LHCN-M2 (cell line): ENCODE measurements around the gene PGR. TPM values are rescaled to one million over a fixed set of nuclear protein-coding genes. Genes with fewer than 3 reads are reported as not detected.

Source experiments
- DNase-seq: peaks from one replicate; pipeline ENCODE4 v3.0.0-alpha.2; 2012; ENCODE audit warnings: low read depth
- polyA plus RNA-seq: library from polyadenylated mRNA; unstranded; fragments of >200 nt; gene quantifications from one replicate; pipeline ENCODE4 v1.2.1, GENCODE V29; 2012; ENCODE audit warnings: missing spikeins
- total RNA-seq: library from RNA; depleted of rRNA; stranded (reverse); fragments of >200 nt; gene quantifications from 2 replicates; pipeline ENCODE4 v1.2.3, GENCODE V29; 2014; rRNA removed

PGR gene
- total RNA-seq = not detected in 2 replicates
- not detected for polyA plus RNA-seq

GRCh38 chr11:101129203-101129943, at the start of gene PGR:
PGR (minus strand) TSS chr11:101129813; CDS start chr11:101129070, 743 bp downstream.
- DNase-seq = no peak

GRCh38 chr11:101176381-101176780, 46.8 kb upstream of the PGR start:
- no peak for DNase-seq

DNA sequence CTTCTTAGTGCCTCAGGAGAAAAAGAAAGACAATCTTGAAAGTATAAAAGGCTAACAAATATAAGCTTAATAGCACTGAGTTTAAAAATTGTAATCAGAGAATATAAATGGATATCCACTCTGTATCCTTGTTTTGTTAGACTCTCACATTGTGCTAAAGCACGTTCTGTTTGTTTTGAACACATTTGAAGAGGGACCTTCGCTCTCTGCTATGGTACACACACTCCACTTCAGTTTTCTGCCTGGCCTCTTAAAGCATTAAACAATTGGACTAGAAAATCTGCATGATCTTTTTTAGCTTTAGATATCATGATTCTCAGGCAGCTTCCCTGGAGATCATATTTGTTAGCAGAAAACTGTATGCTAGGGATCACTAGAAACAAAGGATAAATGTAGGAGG, 40.3 kb upstream of the PGR start:
- no peak for DNase-seq

- DNase-seq = no peak
Measured at GRCh38 chr11:101166038-101166437, 36.4 kb upstream of the PGR start.

GRCh38 chr11:101158119-101158518, 28.5 kb upstream of the PGR start:
- no peak for DNase-seq

DNA sequence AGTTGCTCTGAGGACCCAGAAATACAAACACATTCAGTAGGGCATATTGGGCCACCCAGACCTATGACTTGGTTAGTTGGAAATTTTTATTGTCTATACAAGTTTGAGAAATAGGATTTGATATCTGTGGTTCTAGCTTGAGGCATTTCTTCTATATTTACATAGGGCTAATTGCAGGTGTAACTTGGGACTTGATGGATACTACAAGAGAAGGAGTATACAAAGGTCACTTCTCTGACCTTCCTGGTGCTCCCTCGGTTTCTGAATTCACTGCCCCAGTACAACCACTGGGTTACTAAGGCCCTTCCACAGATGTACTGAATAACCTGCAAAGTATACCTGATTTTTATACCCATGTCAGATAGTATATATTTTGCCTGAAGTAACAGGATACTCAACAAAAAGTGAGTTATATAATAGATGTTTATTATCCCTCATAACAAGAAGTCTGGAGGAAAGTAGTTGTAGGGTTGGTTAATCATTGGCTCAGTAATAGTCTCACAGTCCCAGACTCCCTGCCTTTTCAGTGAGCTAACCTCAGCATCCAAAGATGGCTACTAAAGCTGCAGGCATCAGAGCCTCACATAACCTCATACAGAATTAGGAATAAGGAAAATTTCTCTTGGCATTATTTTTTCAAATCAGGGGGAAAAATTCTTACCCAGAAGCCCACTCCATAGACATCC, 8.8 kb upstream of the PGR start:
- no peak for DNase-seq

DNA sequence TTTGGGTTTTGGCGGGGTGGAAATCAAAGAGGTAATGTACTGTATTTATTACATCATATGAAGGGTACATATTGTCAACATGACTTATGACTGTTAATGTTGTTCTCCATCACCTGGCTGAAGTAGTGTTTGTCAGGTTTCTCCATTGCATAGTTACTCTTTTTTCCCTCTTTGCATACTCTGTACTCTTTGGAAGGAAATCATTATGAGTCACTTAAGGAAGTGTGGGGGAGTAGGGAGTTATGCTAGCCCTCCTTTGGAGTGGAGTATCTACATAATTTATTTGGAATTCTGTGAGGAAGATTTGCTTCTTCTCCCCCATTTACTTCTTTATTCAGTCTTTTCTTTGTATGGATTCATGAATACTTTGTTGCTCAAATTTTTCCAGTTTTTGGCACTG, 3.6 kb upstream of the PGR start:
- DNase-seq = no peak

GRCh38 chr11:101128571-101129202, 926 bp downstream of the PGR start:
- no peak for DNase-seq

DNA sequence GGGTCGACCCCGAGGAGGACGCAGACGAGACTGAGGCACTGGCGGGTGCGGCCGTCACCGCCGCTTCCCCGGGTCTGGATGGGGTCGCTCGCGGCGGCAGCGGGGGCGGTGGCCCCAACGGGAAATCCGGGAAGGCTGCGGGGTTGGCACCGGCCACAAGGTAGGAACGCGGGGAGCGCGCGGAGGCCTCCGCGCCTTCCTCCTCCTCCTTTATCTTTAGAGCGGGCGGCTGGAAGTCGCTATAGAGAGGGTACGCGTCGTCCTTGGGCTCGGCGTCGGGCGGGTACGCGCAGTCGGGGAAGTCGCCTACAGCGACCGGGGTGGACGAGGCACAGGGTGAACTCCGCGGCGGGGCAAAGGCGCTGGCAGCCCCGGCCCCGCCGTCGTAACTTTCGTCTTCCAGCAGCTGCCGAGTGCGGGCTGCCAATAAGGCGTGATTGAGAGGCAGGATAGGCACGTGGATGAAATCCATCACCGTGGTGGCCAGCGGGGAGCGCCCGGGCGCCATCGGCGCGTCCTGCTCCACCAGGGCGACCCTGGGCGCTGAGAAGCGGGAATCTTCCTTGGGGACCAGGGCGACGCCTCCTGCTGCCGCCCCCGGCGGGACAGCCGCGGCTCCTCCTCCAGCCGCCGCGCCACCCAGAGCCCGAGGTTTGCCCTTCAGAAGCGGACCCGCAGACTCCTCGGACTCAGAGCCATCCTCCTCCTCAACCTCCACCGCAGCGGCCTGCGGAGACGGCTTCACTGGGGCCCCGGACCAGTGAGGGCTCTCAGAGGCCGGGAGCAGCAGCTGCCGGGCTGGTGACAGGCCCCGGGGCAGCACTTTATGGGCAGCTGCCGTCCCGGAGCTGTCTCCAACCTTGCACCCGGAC, 1.7 kb downstream of the PGR start:
- no peak for DNase-seq

- DNase-seq = no peak
Measured at GRCh38 chr11:101127197-101127698, 2.4 kb downstream of the PGR start.

DNA sequence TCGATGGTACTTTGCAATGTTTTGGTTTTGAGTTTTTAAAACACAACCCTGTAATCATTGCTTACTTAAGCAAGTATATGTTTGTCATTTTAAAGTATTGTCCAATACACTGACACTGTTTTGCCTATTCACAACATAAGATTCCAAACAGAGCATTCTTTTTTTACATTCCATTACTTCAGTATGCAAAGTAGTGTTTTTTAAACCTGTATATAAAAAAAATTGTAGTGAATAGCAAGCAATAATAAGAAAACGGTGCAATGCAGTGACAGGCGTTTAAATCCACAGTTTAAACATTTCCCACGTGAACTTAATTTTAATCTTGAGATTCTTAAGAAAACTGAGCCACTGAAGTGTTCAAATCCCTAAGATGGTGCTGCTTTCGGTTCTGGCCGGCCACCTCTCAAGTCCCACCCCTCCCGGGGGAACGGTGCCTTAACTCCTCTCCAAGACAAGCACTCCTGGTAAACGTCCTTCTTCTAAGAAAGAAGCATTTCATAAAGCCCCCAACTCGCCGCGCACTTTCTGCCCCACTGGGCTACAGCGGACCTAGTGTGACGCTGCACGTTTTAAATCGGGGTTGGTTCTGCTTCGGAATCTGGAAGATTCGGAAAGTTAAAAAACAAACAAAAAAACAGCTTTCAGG, 2.9 kb downstream of the PGR start:
- no peak for DNase-seq

GRCh38 chr11:101115671-101116160, 13.9 kb downstream of the PGR start:
- no peak for DNase-seq

- DNase-seq = no peak
Measured at GRCh38 chr11:101113540-101113939, 16.1 kb downstream of the PGR start.

- no peak for DNase-seq
Measured at GRCh38 chr11:101104716-101105115, 24.9 kb downstream of the PGR start.

GRCh38 chr11:101103433-101103832, 26.2 kb downstream of the PGR start:
- DNase-seq = no peak

- DNase-seq = no peak
Measured at GRCh38 chr11:101100601-101101000, 29.0 kb downstream of the PGR start.

DNA sequence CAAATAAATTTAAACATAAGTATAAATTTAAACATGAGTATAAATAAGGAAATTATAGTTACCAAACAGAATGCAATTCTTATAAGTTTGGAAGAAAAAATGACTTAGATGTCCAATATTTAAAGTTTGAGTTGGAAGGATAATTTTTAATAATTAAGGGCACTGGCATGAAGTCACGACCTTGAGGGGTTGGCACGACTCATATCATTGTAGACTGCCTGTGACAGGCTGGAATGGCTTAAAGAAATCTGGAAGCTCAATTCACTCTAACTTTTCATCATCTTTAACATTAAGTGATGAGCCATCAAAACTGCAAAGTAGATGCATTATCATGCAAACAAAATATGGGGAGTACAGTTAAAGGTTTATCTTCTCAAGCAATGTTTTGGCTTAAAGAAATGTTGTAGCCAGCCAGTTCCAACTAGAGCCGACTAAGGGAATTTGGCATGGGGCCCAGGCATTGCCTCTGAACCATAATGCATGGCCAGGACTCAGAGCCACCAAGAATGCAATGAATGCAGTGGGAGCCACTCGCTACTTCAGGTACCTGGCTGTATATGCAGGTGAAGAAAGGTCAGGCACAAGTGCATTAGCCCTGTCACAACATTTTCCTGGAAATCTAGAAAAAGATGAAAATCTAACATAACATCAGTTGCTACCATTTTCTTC, 33.4 kb downstream of the PGR start:
- no peak for DNase-seq

GRCh38 chr11:101091781-101092180, 37.8 kb downstream of the PGR start:
- no peak for DNase-seq

DNA sequence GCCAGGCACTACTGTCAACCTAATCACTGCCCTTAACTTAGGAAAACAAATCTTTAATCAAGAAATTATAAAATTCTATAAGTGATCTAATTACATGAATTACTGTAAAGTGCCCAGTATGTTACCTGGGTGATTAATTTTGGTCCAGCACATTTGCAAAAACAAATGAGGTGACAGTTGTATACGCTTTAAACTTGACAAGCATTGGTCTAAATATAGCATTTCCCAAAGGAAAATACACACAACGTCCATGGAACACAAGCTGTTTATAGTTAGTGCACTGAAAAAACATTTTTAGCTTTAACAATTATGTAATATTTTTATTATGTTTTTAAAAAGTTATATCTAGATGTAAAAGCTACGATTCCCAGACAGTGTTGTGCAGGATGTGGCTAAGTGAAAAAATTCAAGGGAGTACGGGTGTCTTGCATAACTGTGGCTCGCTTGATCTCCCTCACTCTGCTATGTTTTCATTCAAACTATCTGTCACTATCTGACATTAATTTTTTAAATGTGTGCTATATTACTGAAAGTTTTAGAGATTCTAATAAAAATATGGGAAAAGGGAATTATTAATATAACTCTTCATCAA, 38.8 kb downstream of the PGR start:
- no peak for DNase-seq

GRCh38 chr11:101083335-101083734, 46.3 kb downstream of the PGR start:
- DNase-seq = no peak
